Epidermal melanocyte (primary cell): ENCODE measurements around the gene KREMEN2.
A peak's percentile ranks its signal among the peaks of the same experiment; 100 is the strongest.

Experiments
- DNase-seq: peaks from one replicate; pipeline ENCODE4 v3.0.0; 2011; ENCODE audit warnings: low spot score; ENCODE audit not compliant: insufficient read length

KREMEN2 gene

GRCh38 chr16:3000540-3000939 is 36.5 kb downstream of the KREMEN2 start:
- no peak for DNase-seq

GRCh38 chr16:3001316-3001715 is 37.2 kb downstream of the KREMEN2 start:
- DNase-seq = no peak

- DNase-seq = peak; percentile 99
Observed at GRCh38 chr16:3003582-3004270, 39.7 kb downstream of the KREMEN2 start.

GRCh38 chr16:3004319-3004718 is 40.2 kb downstream of the KREMEN2 start:
- DNase-seq = no peak

GRCh38 chr16:3004781-3005284 is 40.8 kb downstream of the KREMEN2 start:
- DNase-seq = no peak

GRCh38 chr16:3007059-3007956 is 43.2 kb downstream of the KREMEN2 start:
- no peak for DNase-seq

GRCh38 chr16:3007957-3008689 is 44.0 kb downstream of the KREMEN2 start:
- no peak for DNase-seq

GRCh38 chr16:3008690-3009037 is 44.6 kb downstream of the KREMEN2 start:
- no peak for DNase-seq

- DNase-seq = no peak
Observed at GRCh38 chr16:3009568-3010390, 45.7 kb downstream of the KREMEN2 start.

GRCh38 chr16:3010510-3010909 is 46.4 kb downstream of the KREMEN2 start:
- DNase-seq = no peak

- no peak for DNase-seq
Observed at GRCh38 chr16:3012246-3012645, 48.2 kb downstream of the KREMEN2 start.

- DNase-seq = no peak
Observed at GRCh38 chr16:3012828-3013420, 48.8 kb downstream of the KREMEN2 start, which contains the start of gene CLDN9. TSS of gene CLDN9 (plus strand) at chr16:3012923. CDS start at chr16:3013363, 440 bp downstream.

GRCh38 chr16:3013491-3013951 is 49.4 kb downstream of the KREMEN2 start:
- DNase-seq = no peak

- DNase-seq = no peak
Observed at GRCh38 chr16:3013998-3014690, 50.1 kb downstream of the KREMEN2 start.

GRCh38 chr16:3014971-3015370 is 50.9 kb downstream of the KREMEN2 start:
- no peak for DNase-seq

GRCh38 chr16:3015865-3016521 is 51.9 kb downstream of the KREMEN2 start:
- no peak for DNase-seq

- DNase-seq = no peak
Observed at GRCh38 chr16:3017344-3017743, 53.3 kb downstream of the KREMEN2 start.
